HG02840 (cell line): Measurements from ENCODE around the gene PAEP.
"Not testable (repeated sequence)": the region's sequence is repeated elsewhere in the genome, so short reads cannot be mapped to it uniquely, and the experiment has no call there.

Experiments used
- ATAC-seq: cut with Tn5 transposase; IDR thresholded peaks from one replicate; pipeline ENCODE4 v1.9.1; 2021; ENCODE audit warnings: mild to moderate bottlenecking, moderate library complexity, moderate number of reproducible peaks; ENCODE audit not compliant: unreplicated experiment, low FRiP score

PAEP gene

DNA sequence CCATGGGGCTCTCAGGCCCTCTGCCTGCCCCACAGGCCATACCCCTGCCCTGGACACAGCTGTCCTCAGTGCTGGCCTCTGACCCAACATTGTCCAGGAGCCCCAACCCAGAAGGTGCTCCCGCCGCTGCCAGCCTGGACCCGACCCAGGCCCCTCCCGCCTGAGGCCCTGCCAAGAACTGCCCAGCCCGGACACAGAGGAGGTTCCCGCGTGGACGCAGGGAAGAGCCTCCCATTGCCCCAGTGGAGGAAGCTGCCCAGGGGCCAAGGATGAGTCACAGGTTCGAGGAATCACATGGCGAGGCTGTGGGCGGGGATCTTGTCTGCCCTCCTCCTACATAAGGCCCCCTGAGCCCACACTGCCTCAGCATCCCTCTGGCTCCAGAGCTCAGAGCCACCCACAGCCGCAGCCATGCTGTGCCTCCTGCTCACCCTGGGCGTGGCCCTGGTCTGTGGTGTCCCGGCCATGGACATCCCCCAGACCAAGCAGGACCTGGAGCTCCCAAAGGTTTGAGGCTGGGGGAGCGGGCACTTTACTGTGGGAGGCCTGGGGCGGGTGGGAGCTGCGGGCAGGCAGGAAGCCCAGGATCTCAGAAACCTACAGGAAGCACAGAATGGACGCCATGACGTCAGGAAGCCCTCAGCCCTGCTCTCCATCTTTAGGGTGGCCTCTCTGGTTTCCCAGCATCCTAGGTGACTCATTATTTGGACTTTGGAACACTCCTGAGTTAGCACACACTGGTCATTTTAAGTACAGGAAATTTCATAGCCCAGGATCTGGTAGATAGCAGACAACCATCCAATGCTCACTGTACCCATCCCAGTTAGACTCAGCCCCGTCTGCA is at the start of gene PAEP:
Gene PAEP, plus strand, starts transcription at position 366 of the 844 bp plus-strand sequence.
- ATAC-seq, result no peak

DNA sequence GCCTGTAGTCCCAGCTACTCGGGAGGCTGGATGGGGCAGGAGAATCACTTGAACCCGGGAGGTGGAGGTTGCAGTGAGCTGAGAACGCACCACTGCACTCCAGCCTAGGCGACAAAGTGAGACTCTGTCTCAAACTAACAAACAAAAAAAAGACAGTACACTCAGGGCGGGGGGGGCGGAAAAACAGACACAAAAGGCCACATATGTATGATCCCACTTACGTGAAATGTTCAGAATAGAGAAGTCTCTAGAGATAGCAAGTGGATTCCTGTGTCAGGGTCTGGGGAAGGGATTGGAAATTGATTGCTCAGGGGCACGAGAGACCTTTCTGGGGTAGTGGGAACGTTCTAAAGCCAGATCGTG is 49.3 kb upstream of the PAEP start:
- ATAC-seq, result no peak

DNA sequence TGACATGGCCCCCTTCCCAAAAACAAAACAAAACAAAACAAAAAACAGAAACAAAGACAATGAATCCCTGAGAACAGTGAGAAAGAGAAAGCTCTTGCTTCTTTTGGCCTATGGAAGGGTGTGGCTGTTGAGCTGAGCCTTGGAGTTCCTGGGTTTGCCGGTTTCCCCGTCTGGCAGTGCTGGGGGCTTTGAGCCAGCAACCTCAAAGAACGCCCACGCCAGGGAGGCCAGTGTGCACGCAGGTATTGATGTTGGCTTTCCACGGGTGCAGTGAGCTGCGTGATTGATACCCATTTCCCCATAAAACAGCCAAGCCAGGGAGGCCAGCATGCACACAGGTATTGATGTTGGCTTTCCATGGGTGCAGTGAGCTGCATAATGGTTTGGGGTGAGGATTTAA is 48.7 kb upstream of the PAEP start:
- ATAC-seq, result no peak

DNA sequence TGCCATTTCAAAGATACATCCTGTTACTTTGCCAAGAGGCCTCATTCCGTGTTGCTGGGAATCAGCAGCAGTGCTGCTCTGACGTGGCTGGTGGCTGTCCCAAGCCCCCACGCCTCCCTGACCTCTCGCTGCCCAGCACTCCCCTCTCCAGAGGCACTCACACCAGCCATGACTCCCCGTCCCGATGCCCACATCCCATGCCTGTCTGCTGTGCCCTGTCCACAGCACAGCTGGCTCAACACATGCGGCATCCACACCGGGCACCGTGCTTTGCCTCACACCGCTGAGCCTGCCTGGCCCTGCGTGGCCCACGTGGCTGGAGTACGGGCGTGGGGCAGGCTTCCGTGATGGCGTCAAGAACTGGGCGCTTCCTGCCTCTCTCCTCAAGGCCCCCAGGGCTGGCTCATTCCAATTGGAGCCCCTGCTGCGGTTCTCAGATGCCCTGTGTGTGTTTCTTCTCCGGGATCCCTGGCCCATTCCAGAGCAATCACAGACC is 48.2 kb upstream of the PAEP start:
- ATAC-seq, result no peak

DNA sequence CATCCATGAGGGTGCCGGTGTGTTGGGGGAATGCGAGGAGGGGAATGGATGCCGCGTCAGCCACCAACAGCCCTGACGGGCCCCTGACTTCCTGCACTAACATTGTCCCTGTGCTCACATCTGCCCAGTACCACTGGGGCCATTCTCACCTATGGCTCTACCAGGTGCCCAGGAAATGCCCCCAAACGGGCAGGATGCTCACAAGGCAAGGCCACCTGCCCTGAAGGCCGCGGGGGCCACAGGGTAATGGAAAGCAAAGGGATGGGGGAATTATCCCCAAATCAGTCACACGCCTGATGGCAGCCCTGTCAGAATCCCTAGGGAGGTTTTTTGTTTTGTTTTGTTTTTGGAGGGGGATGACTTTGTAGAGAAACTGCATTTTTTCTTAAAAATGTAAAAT is 47.6 kb upstream of the PAEP start:
- ATAC-seq, result not testable (repeated sequence)

DNA sequence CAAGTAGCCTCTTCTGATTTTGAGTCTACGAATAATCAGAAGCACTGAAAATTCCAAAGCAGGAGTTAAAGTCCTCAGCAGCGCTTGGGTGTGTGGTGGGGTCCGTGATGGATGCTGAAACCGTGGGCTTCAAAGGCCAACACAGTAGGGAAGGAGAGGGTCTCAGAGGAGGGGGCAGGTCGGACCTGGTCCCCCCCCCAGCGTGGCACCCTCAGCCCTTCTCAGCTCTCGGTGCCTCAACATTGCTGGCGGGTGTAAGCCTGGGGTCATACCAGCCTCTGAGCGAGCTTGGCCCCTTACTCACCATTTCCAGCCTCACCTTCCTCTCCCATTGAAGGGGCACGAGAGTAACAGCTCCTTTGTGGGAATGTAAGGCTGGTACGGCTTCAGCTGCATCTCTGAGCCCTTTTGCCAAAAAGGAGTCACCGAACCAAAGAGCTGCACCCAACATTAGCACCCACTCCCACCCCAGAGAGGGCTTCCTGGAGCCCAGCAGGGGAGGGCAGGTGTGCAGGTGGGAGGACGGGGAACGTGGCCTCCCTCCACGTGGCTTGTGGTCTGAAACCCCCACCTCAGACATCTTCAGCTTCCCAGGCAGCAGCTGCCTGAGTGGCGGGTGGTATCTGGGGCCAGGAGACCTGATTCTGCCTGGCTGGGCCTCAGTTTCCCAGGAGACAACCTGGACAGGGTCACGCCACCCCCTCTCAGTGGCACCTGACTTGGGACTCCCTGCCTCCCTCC is 47.0 kb upstream of the PAEP start:
- no peak for ATAC-seq

DNA sequence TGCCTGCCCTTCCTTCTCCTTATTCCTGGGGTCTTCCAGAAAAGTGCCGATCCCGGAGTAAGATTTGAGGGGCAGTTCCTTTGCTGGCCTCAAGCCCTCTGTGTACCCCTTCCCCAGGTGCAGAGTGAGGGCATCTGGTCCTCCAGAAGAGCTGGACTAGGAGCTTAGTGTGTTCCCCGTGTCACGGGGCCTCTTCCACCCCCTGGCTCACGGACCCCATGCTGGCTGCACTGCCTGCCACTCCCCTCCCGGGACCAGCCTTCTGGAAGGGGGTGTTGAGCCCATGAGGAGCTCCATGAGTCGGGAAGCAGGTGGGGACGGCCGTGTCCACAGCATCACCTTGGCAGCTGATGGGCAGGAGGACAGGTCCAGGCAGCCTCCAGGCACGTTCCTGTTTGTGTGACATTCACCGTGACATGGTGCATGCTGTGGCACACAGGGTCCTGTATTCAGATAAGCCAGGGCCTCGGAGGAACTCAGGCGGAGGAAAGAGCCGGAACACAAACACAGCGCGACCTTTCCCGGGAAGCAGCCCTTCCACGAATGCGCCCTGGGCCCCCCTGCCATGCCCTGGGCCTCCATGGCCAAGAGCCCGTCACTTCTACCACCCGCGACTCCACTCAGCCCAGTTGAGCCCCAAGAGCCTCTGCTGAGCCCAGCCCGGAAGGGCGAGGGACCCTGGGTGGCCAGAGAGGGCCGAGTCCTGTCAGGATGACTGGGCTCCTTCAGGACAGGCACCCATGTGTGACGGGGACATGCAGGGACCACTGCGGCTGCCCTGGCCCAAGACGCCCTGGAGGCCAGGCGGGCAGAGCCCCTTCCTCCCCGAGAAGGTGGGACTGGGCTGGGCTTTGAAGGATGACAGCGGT is 46.2 kb upstream of the PAEP start:
- ATAC-seq, result no peak

DNA sequence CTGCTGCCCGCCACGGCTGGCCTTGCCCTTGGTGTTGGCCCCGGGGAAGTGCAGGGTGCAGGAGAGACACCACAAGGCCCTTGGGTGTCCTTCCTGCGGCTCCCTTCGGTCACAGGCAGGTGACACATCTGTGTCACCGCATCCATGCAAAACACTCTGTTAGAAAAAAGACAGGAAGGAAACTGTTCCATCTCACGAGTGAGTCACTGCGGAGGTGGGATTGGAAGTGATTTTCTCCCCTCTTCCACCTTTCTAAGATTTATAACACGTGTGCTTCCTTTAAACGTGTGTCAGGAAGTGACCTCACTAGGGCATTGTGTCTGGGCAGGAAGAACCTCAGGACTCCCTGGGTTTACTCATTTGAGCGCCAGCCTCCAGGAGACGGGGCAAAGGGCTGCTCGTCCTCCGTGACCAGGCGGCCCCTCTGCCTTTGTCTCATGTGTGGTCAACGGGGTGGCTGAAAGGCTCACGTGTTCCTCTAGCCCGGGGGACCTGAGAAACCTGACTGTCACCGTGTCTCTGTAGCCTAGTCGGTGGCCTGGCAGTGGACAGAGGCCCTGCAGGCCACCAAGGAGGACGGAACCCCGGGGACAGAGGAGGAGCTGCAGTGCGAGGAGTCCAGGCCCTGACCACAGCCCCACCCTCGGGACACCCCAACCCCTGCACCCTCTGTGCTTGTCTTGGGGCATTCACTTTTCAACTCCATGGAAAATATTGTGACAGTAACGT is 45.3 kb upstream of the PAEP start:
- ATAC-seq, result no peak

DNA sequence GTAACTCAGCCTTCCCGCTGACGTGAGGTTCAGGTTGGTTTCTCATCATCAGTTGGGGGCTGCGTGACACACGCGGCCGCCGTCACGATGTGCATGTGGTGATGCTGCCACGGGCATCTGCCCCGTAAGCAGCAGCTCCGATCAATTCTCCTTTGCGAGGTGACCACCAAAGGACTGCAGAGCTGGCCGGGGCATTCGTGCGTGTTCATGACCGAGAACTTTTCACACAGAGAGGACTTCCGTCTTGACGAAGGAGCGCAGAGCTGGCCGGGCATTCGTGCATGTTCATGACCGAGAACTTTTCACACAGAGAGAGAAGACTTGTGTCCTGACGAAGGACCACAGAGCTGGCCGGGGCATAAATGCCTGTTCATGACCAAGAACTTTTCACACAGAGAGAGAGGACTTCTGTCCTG is 44.1 kb upstream of the PAEP start:
- no peak for ATAC-seq

DNA sequence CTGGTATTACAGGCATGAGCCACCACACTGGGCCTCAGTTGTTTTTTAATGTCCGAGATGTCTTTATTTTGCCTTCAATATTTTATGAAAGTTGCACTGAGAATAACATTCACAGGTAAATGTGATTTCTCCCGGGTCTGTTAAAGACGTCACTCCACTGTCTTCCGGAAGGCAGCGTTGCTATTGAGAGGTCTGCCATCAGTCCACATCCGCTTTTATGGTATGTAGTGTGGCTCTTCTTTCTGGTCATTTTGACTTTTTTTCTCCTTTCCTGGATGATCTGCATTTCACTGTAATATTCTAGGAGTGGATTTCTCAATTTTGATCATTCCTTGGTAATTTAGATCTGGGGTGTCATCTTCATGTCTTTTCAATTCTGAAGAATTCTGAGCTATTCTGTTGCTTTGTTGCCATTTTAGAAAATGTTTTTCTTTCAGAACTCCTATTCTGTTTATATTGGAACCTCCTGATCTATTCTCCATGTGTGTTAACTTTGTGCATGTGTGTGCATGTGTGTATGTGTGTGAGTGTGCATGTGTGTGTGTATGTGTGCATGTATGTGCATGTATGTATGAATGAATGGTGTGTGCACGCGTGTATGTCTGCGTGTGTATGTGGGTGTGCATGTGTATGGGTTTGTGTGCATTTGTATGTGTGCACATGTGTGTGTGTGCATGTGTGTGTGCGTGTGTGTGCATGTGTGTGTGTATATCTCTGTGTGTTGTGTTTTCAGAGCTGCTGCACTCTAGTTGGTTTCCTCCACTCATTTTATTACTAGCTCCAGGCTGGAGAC is 42.2 kb upstream of the PAEP start:
- ATAC-seq, result no peak

DNA sequence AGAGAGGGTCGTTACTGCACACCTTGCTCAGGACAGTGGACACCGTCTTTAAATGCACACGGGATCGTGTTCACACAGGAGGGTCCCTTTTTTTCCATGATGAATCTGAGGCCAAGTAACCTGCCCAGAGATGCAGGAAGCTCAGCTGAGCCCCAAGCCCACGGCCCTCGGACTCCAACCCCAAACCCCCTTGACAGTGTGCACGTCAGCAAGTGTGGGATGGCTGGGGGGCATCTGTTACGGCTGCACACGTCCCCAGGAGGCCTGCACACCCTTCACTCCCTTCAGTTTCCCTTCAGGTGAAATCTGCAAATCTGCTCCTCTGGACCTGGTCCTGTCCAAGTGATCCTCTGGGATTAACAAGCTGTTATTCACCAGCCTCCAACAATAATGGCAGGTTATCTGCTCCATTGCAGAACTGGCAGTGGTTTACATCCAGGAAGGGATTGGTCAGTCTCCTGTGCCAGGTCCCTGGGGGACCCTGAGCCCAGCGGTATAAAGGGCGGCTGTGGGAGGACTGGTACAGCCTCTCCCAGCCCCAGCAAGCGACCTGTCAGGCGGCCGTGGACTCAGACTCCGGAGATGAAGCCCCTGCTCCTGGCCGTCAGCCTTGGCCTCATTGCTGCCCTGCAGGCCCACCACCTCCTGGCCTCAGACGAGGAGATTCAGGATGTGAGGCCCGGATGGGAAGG is 40.5 kb upstream of the PAEP start, which contains the start of gene LCN1:
Gene LCN1, plus strand, starts transcription at position 525 of the 692 bp plus-strand sequence. Its CDS starts 58 bp downstream, at position 583.
- ATAC-seq, result no peak

DNA sequence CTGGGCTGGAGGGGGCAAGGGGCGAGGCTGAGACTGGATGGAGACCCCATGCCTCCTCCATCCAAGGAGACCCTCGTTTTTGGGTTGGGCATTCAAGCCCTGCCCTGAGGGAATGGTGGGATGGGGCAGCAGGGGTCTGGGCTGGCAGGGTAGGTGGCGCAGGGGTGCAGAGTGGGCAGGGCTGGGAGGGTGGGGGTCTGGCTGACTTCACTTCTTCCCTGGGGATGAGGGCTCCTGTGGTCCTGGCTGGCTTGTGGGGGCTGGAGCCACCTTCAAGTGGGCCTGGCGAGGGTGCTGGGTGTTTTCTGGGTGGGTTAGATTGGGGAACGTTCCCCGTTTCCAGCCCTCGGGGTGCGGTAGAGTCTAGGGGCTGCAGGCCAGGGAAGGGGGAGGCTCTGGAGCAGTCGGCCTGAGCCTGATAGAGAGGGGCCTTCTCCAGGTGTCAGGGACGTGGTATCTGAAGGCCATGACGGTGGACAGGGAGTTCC is 39.9 kb upstream of the PAEP start:
- no peak for ATAC-seq

DNA sequence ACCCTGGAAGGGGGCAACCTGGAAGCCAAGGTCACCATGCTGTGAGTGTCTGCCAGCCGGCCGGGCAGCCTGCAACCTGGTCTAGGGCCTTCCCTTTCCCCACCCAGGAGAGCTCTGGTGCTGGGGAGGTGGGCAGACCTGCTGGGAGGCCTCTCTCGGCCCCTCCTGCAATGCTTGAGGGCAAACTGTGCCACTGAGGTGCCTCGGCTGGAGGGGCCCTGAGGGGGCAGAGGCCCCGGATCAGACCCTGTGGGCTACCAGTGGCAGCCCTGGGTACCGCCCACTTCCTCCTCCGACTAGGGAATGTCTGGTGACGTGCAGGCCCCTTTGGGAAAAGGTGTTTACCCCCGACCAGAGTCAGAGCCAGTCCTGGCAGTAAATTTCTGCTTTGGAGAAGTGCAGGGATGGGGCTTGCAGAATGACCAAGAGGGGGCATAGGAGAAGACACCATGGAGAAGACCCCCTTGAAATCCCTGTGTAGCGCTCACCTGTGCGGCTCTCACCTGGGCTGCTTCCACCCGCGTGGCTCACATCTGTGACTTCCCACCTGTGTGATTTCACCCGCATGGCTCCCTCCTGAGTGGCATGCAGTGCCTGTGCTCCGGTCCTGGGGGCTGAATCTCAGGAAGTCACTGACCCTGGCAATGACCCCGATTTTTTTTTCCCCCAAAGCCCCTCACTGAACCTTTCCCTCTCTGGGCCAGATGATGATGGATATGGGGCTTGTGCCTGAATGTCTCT is 39.2 kb upstream of the PAEP start:
- ATAC-seq, result no peak

DNA sequence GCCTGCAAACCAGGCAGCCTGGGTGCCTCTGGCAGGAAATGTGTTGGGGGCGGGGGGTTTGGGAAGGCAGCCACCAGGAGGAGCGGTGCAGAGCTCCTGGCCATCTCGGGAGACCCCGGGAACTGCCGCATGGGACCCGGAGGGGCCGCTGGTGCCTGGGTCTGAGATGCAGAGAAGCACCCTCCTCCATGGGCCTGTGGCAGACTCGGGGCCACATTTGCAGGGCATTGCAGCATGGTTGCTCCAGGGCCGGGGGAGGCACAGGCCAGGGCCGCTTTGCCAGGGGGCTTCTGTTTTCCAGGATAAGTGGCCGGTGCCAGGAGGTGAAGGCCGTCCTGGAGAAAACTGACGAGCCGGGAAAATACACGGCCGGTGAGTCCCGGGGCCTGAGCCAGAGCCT is 38.6 kb upstream of the PAEP start:
- no peak for ATAC-seq

DNA sequence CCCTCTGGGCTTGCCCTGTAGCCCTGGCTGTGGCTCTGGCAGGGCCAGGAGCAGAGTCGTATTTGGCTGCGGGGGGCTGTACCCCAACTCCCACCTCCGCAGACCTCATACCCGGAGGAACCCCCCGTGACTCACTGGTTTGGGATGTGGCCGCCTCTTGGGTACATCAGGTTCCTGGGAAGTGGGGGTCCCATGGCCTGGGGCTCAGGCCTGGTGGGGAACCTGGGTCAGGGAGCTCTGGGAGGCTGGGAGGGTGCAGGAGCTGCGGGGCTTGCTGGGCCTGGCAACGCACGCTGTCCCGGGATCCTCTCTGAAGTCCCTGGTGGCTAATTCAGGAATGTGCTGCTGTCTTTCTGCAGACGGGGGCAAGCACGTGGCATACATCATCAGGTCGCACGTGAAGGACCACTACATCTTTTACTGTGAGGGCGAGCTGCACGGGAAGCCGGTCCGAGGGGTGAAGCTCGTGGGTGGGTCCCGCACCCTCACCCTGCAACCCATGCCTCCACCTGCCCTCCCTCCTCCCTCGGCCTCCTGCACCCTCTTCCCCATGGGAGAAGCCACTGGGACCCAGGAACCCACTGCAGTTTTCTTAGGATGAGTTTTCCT is 37.9 kb upstream of the PAEP start:
- no peak for ATAC-seq

DNA sequence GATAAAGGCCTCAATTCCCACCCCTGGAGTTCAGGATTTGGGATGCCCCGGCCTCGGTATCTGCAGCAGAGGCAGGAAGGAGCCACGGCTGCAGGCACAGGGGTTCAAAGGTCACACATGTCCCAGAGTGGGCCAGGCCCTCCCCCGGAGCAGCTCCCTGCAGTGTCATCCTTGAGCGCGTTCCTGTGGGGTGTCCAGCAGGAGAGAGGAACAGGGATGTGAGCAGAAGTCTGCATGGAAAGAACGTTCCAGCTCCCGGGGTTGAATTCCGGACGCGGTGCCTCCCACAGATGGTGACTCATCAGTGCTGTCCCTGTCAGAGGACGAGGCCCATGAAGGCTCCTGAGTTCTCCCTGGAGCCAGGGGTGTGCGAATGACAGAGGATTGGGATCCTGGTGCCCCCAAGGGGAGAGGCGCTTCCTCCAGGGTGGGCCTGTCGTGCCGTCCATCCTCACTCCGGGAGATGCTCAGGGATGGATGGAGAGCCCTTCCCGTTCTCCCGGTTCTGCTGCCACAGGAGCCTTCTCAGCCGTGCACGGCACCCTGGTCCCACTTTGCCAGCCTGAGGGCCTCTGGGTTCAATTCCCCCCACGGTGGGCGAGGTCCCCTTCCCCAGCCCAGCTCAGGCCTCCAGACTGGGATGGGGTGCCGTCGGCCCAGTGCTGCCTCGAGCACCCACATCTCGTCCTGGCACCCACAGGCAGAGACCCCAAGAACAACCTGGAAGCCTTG is 37.3 kb upstream of the PAEP start:
- ATAC-seq, result no peak
